NCI-H2227 (cell line): ENCODE data around the gene ZYX.

Experiments used
- DNase-seq: peaks from one replicate; lab custom pipeline; 2025; ENCODE audit not compliant: unreplicated experiment; lab: John Stamatoyannopoulos, UW

ZYX gene, protein sequence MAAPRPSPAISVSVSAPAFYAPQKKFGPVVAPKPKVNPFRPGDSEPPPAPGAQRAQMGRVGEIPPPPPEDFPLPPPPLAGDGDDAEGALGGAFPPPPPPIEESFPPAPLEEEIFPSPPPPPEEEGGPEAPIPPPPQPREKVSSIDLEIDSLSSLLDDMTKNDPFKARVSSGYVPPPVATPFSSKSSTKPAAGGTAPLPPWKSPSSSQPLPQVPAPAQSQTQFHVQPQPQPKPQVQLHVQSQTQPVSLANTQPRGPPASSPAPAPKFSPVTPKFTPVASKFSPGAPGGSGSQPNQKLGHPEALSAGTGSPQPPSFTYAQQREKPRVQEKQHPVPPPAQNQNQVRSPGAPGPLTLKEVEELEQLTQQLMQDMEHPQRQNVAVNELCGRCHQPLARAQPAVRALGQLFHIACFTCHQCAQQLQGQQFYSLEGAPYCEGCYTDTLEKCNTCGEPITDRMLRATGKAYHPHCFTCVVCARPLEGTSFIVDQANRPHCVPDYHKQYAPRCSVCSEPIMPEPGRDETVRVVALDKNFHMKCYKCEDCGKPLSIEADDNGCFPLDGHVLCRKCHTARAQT

DNA sequence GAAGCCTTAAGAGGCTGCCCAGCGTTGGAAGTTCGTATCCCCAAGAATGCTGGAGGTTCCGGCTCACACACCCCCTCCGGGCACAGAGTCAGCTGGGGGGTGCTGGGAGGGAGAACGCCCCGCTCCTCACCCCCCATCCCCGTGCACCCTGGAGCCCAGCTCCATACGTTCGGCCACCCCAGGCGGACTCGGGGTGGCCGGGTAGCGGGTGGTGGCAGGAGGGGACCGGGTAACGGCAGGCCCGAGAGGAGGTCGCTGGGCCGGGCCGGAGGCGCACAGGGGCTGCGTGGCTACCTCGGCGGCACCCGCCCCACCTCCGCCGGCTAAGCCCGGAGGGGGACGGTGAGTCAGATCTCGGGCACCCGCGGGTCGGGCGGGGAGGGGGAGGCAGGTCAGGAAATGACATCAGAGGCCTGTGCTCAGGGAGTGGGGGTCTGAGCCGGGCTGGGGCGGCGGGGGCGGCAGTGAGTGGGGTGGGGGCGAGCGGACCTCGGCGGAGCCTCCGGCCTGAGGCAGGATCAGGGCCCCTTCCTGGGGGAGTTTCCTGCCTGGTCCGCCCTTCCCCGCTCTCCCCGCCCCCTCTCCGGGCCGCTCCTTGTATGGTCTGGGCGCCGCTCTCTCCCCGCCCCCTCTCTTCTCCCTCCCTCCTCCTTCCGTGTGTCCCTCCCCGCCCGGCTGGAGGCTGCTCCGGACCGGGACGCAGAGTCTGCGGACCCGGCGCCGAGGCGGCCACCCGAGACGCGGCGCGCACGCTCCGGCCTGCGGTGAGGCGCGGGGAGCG lies at the start of gene ZYX:
ZYX (plus strand) TSS at position 700 of the 781 bp plus-strand sequence. CDS start 227 bp downstream, outside the sequence.
- DNase-seq = peak; percentile 88

DNA sequence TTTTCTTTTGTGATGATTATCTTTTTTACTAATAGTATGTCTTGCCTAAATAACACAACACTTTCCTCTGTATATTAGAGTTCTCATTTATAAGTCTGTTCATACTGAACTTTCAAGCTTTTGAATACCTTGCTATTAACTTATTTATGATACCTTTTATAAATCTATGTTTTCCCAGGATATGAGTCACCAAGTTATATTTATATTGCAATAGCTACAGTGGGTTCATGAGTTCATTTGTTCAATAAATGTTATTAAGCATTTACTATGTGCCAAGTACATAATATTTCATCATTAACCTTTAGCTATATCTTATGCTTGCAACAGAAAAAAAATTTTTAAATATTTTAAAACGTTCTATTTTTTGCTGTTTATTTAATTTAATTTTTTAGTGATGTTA lies 46.9 kb upstream of the ZYX start:
- DNase-seq = no peak

DNA sequence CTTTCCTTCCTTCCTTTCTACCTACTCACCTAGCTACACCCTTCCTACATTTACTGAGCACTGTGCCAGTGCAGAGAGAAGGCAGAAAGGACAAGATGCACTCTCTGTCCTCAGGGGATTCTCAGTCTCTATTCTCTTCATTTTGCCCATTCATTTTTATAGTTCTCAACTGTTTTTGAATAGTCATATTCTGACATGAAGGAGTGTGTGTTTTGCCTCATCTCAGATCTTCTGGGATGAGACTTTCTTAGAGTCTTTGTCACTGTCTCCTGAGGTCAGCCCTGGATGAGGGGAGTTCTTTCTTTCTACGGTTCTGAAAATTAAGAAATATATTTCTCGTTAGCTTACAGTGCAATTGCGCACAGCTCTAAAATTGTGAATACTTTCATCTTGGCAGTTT lies 43.9 kb upstream of the ZYX start:
- DNase-seq = no peak

DNA sequence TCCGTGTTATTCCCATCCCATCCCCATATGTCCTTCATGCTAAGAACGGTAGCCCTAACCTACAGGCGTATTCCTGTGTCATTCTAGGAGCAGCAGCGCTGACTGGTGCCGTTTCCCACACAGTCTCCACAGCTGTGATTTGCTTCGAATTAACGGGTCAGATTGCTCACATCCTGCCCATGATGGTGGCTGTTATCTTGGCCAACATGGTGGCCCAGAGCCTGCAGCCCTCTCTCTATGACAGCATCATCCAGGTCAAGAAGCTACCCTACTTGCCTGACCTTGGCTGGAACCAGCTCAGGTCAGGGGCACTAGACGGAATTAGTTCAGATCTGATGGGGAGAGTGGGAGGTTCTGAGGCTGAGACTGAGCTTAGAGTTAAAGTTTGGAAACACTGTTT lies 39.3 kb upstream of the ZYX start:
- DNase-seq = no peak

DNA sequence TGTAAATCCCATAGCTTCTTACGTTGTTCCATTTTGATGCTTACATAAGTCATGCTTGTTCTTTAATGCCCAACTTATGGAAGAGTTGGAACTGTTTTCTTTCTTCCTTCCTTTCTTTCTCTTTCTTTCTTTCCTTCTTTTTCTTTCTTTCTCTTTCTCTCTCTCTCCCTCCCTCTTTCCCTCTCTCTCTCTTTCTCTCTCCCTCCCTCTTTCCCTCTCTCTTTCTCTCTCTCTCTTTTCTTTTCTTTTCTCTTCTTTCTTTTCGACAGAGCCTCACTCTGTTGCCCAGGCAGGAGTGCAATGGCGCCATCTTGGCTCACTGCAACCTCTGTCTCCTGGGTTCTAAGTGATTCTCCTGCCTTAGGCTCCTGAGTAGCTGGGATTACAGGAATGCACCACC lies 37.5 kb upstream of the ZYX start:
- no peak for DNase-seq

- peak; percentile 80 for DNase-seq
Measured at GRCh38 chr7:143345428-143345900, 35.7 kb upstream of the ZYX start.

DNA sequence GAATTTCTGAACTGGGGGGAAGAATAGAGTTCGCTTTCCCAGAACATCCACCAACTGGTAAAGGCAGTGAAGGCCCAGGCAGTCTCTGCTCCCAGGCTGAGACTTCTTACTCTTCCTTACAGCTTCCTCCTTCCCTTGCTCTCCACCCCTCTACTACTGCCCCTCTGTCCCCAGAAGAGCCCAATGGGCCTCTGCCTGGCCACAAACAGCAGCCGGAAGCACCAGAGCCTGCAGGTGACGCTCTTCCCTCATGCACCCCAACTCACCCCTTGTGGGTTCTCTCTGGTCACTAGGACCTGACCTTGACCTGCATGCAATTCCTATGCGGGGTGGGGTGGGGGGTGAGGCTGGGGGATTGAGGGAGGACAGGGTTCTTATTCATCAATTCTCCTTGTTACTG lies 35.1 kb upstream of the ZYX start:
- DNase-seq = no peak

DNA sequence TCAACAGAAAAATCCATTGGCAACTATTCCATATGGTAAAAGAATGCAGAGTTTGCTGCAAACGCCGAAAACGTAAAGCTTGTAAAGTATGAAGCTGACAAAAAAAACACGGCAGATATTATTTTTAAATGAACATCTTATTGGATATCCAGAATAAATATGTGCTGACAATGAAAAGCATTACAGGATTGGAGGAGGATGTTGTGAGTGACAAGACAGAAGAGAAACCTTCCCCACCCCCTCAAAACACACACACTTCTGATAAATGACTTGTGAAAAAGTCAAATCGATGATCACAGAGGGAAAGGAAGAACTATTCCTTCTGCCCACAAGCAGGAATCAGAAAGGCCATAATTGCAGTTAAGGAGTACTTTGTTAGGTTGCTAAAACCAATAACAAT lies 33.2 kb upstream of the ZYX start:
- no peak for DNase-seq

- no peak for DNase-seq
Measured at GRCh38 chr7:143351060-143351459, 30.1 kb upstream of the ZYX start.

DNA sequence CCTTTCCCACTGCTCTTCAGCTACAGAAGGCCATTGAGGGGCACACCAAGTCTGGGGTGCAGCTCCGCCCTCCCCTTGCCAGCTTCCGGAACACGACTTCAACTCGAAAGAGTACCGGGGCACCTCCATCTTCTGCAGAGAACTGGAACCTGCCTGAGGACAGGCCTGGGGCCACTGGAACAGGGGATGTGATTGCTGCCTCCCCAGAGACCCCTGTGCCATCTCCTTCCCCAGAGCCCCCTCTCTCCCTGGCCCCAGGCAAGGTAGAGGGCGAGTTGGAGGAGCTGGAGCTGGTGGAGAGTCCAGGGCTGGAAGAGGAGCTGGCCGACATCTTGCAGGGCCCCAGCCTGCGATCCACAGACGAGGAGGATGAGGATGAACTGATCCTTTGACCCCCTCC lies 29.6 kb upstream of the ZYX start:
- no peak for DNase-seq

- DNase-seq = no peak
Measured at GRCh38 chr7:143352531-143353002, 28.6 kb upstream of the ZYX start.

GRCh38 chr7:143354376-143354775 lies 26.8 kb upstream of the ZYX start:
- DNase-seq = no peak

DNA sequence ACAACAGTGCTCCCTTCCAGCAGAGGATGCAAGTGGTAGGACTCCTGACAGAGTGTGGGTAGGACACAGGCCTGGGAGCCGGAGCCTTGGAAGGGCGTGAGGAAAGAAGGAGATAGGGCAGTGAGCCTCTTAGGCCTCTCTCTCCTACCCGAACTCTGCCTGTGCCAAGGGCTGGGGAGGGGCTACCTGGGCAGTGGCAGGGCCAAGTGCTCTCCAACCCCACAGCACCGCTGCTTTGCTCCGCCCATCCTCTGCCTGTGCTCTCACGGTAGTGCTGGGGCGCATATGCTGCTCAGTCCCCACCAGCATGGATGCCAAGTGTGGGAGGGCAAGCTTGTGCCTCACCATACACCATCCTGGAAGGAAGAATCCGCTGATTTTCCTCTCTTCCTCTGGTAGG lies 26.2 kb upstream of the ZYX start:
- no peak for DNase-seq

- no peak for DNase-seq
Measured at GRCh38 chr7:143355450-143356385, 25.4 kb upstream of the ZYX start.

DNA sequence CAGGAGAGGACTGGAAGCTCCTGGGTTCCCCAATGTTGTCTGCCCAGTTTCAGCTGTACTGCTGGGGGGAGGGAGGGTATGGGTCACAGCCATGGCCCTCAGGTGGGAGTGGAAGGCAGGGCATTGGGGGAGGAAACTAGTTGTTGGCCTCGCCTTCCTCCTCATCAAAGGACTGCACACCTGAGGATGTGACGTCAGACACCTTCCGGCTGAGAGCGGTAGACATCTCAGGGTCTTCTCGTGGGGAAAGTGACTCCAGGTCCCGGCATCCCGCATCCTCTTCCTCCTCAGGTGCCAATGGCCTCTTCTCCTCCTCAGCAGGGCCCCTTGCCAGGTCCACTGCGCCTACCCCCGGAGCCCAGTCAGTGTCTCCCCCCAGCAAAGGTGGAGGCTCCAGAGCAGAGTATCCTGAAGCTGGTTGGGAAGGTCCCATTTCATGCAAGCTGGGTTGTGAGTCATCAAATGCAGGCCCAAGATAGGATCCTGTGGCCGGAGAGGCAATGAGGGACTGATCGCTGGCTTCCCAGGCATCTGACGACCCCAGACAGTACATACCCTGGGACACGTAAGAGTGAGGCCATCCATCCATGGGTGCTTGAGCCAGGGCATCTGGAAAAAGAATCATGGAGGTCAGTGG lies 24.6 kb upstream of the ZYX start:
- DNase-seq = no peak

DNA sequence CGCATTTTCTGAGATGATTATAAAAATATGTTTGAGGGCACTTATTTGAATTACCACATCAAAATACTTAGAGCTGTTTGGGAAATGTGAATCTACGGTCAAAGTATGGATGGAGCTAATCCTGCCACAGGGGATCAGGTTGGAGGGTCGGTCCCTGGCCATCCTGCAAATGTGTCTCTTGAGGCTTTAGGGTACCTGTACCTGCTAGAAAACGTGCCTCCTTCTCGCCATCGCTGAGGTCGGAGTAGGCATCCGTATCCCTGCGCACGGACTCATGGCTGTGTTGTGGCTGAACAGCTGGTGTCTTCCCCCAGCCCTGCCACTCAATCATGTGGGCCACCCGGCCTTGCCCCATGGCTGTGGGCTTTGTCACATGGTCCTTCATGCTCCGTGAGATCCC lies 22.5 kb upstream of the ZYX start:
- DNase-seq = no peak

DNA sequence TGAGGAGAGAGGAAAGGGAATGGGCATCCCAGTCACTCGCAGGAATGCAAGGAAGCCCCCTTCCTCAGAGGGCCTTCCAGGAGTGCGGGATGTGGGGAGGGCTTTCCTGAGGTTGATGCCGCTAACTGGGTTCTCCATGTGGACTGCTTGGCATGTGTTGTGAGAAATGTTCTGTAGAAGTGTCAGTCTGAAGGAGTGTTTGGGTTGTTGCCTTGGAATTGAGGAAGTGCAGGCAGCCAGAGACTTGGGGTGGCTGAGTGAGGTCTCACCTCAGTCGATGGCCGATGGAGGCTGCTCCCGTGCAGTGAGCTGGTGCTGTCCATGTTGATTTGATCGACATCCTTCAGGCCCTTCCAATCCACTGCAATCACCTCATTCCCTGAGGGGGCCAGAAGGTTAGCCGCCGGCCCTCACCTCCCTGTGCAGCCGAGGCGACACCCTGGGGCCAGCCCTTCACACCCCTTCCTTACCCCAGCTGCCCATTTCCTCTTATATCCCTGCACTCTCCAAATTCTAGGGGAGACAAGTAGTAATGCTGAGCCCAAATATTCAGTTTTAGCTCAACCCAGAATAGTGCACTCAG lies 21.3 kb upstream of the ZYX start:
- DNase-seq = no peak

DNA sequence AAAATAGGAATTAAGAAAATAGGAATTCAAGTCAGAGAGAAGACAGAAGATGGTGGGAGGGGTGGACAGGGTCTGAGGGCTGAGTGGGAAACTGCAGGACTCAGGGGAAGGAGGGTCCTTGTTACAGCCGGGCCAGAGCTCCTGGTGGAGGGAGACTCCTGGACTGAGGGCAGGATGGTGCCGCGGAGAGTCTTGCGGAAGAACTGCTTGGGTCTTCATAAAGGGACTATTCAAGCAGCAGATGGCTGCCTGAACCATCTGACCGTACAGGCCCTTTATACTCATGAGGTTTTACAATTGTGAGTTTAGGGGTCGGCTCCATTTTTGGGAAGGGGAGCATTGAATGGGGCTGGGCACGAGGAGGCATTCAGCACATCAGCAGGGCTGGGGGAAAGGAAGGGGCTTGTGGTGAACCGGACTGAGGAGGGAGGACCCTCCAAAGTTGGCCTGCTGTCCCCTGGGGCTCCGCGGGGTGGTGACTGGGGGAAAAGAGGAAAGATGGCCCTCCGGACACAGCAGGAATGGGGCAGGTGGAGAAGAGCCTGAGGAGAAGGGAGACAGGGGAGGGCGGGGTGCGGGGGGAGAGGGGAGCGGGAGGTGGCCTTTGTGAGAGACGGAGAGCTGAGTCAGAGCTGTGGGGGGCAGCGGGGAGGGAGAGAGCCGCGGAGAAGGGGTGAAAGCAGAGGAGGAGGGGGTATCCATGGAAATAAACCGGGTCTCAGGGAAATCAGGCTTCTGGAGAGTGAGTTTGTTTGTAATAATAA lies 20.2 kb upstream of the ZYX start:
- no peak for DNase-seq

DNA sequence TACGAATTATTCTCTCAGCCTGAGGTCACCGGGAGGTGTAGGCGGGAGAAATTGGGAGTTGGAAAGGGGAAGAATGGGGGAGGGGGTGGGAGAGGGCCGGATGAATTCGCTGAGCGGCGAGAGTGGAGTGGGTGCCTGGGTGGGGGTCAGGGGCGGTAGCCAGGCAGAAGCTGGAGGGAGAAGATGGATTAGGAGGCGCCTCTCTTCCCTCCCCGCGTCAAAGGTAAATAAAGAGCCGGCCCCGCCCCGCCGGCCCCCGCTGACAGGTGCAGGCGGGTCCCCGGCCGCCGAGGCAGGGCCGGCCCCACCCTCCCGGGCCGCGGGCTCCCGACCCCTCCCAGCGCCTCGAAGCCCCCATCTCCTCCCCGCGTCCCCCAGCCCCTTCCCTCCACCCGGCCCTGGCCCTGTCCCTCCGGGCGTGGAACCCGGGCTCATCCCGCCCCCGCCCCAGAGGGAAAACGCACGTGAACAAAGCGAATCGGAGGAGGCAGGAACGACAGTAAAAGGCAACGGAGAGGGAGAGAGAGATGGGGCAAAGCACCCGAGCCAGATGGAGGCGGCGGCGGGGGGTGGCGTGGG lies 19.5 kb upstream of the ZYX start:
- peak; percentile 39 for DNase-seq
